SU-DHL-6 (cell line): ENCODE measurements around the gene FAM3B.

Experiments used
- CTCF ChIP-seq: fragments of 200-600 bp; sonication (generic); IDR thresholded peaks from one replicate; pipeline ENCODE4 v1.5.1; 2017; ENCODE audit warnings: antibody characterized with exemption, mild to moderate bottlenecking, low read length, moderate library complexity; ENCODE audit not compliant: insufficient read depth, poor library complexity, severe bottlenecking
- EZH2phosphoT487 ChIP-seq: fragments of 200-600 bp; sonication (generic), shearing (Covaris generic); conservative IDR thresholded peaks from 2 replicates; pipeline ENCODE4 v1.6.1; 2018; ENCODE audit warnings: mild to moderate bottlenecking, antibody characterized with exemption, low read length, moderate library complexity, mixed read lengths

DNA sequence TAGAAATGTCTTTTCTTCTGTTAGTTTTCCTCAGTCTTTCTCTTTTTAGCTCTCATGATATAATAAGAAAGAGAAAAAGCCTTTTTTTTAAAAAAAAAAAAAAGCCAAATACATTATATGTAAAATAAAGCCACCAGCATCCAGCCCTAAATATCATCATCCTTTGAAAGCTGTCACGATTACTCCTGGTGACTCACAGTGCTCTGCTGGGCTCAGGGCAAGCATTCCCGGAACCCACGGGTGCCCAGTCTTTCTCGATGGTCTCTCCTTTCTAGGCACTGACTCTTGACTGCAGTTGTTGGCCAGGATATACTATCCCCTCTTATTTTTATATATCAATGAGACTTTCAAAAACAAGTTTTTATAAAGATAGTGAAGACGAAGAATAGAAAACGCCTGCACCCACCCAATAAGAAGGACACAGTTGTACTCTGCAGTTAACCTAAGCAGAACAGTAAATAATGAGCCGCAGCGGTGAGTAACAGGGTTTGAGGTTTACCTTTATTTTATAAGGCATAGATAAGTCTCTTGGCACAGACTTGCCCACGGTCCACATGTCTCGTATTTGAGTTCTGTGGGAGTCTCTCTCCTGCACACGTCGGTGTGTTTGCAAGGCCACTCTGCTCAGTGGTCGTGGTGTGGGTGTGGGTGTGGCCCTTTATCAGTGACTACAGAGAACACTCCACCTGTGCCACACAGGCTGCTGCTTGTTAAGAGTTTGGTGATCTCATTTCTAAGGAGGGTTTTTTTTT lies 29.5 kb downstream of the FAM3B start:
- TF ChIP-seq CTCF (no peak), EZH2phosphoT487 (no peak)
